ENCODE data around the gene CDPF1. TPM values are rescaled to one million over a fixed set of nuclear protein-coding genes. Genes with fewer than 3 reads are reported as not detected.

The CDPF1 gene
- total RNA-seq, 1 donor from 2014 or later, result 5.7 TPM

GRCh38 chr22:46240907-46241306 is 9.2 kb downstream of the CDPF1 start:
- Histone ChIP-seq H3K4me3 (ENCODE audit: insufficient read depth, low read depth, low read length) (no peak overlapping the region), H3K9ac (ENCODE audit: low read length) (no peak overlapping the region), H3K27ac (ENCODE audit: low read depth, low read length) (no peak overlapping the region), H3K27me3 (ENCODE audit: insufficient read depth, low read length) (no peaks in the 10 kb centered on the region), H3K9me3 (ENCODE audit: insufficient read depth, low read depth, low read length) (no peaks in the 10 kb centered on the region), H2AFZ (ENCODE audit: low read depth, low read length) (no peak overlapping the region), H3K36me3 (ENCODE audit: insufficient read depth, low read length) (peaks cover 7% of the 10 kb centered on the region), H3K4me2 (ENCODE audit: low read length) (no peak overlapping the region), H3K4me1 (ENCODE audit: insufficient read depth, low read length) (no peaks in the 10 kb centered on the region), H4K20me1 (ENCODE audit: insufficient read depth, low read length) (no peaks in the 10 kb centered on the region), H3K79me2 (ENCODE audit: insufficient read depth, low read length) (no peaks in the 10 kb centered on the region)
- TF ChIP-seq CTCF (IDR thresholded peaks at IDR 0.05; ENCODE audit: insufficient read depth, low read depth, low read length) (no peak), EZH2 (IDR thresholded peaks at IDR 0.05; ENCODE audit: insufficient read depth, low read length) (no peak)
- H3K27ac Mint-ChIP-seq (ENCODE audit: unreplicated experiment), result no peak overlapping the region
- no peaks in the 10 kb centered on the region for H3K4me1 Mint-ChIP-seq (ENCODE audit: low read depth, unreplicated experiment)
- DNase-seq (ENCODE audit: low read depth) (no peak), FAIRE-seq (no peak)
- peaks cover 6% of the 10 kb centered on the region for H3K27me3 Mint-ChIP-seq (ENCODE audit: low read depth, unreplicated experiment)
- H3K9me3 Mint-ChIP-seq (ENCODE audit: unreplicated experiment), result no peaks in the 10 kb centered on the region
- H3K36me3 Mint-ChIP-seq (ENCODE audit: low read depth, unreplicated experiment), result peaks cover 13% of the 10 kb centered on the region
- H3K4me3 Mint-ChIP-seq (ENCODE audit: unreplicated experiment), result no peak overlapping the region

- Histone ChIP-seq H3K4me2 (ENCODE audit: low read length) (no peak overlapping the region), H3K27ac (ENCODE audit: low read depth, low read length) (no peak overlapping the region), H3K9ac (ENCODE audit: low read length) (no peak overlapping the region), H3K36me3 (ENCODE audit: insufficient read depth, low read length) (peaks cover 7% of the 10 kb centered on the region), H3K27me3 (ENCODE audit: insufficient read depth, low read length) (no peaks in the 10 kb centered on the region), H2AFZ (ENCODE audit: low read depth, low read length) (no peak overlapping the region), H3K9me3 (ENCODE audit: insufficient read depth, low read depth, low read length) (no peaks in the 10 kb centered on the region), H3K79me2 (ENCODE audit: insufficient read depth, low read length) (no peaks in the 10 kb centered on the region), H3K4me3 (ENCODE audit: insufficient read depth, low read depth, low read length) (no peak overlapping the region), H4K20me1 (ENCODE audit: insufficient read depth, low read length) (no peaks in the 10 kb centered on the region), H3K4me1 (ENCODE audit: insufficient read depth, low read length) (no peaks in the 10 kb centered on the region)
- TF ChIP-seq CTCF (IDR thresholded peaks at IDR 0.05; ENCODE audit: insufficient read depth, low read depth, low read length) (no peak), EZH2 (IDR thresholded peaks at IDR 0.05; ENCODE audit: insufficient read depth, low read length) (no peak)
- Mint-ChIP-seq H3K9me3 (ENCODE audit: unreplicated experiment) (no peaks in the 10 kb centered on the region), H3K27ac (ENCODE audit: unreplicated experiment) (no peak overlapping the region), H3K27me3 (ENCODE audit: low read depth, unreplicated experiment) (peaks cover 6% of the 10 kb centered on the region), H3K36me3 (ENCODE audit: low read depth, unreplicated experiment) (peaks cover 13% of the 10 kb centered on the region), H3K4me1 (ENCODE audit: low read depth, unreplicated experiment) (no peaks in the 10 kb centered on the region), H3K4me3 (ENCODE audit: unreplicated experiment) (no peak overlapping the region)
- FAIRE-seq, result no peak
- no peak for DNase-seq (ENCODE audit: low read depth)
These were observed 9.6 kb downstream of the CDPF1 start for GRCh38 chr22:46240506-46240905.

- H4K20me1 ChIP-seq (ENCODE audit: insufficient read depth, low read length), result no peaks in the 10 kb centered on the region
- H3K27ac Mint-ChIP-seq (ENCODE audit: unreplicated experiment), result no peak overlapping the region
- H3K4me3 ChIP-seq (ENCODE audit: insufficient read depth, low read depth, low read length), result no peak overlapping the region
- H3K27me3 Mint-ChIP-seq (ENCODE audit: low read depth, unreplicated experiment), result peaks cover 6% of the 10 kb centered on the region
- H3K4me1 Mint-ChIP-seq (ENCODE audit: low read depth, unreplicated experiment), result no peaks in the 10 kb centered on the region
- no peak overlapping the region for H3K4me3 Mint-ChIP-seq (ENCODE audit: unreplicated experiment)
- peaks cover 13% of the 10 kb centered on the region for H3K36me3 Mint-ChIP-seq (ENCODE audit: low read depth, unreplicated experiment)
- no peak for DNase-seq (ENCODE audit: low read depth)
- H3K79me2 ChIP-seq (ENCODE audit: insufficient read depth, low read length), result no peaks in the 10 kb centered on the region
- H3K9ac ChIP-seq (ENCODE audit: low read length), result no peak overlapping the region
- H3K4me1 ChIP-seq (ENCODE audit: insufficient read depth, low read length), result no peaks in the 10 kb centered on the region
- H2AFZ ChIP-seq (ENCODE audit: low read depth, low read length), result no peak overlapping the region
- peaks cover 7% of the 10 kb centered on the region for H3K36me3 ChIP-seq (ENCODE audit: insufficient read depth, low read length)
- no peak overlapping the region for H3K27ac ChIP-seq (ENCODE audit: low read depth, low read length)
- no peaks in the 10 kb centered on the region for H3K9me3 Mint-ChIP-seq (ENCODE audit: unreplicated experiment)
- no peak overlapping the region for H3K4me2 ChIP-seq (ENCODE audit: low read length)
- TF ChIP-seq CTCF (IDR thresholded peaks at IDR 0.05; ENCODE audit: insufficient read depth, low read depth, low read length), result no peak
- no peak for TF ChIP-seq EZH2 (IDR thresholded peaks at IDR 0.05; ENCODE audit: insufficient read depth, low read length)
- FAIRE-seq, result no peak
- no peaks in the 10 kb centered on the region for H3K9me3 ChIP-seq (ENCODE audit: insufficient read depth, low read depth, low read length)
- no peaks in the 10 kb centered on the region for H3K27me3 ChIP-seq (ENCODE audit: insufficient read depth, low read length)
These were observed 10.0 kb downstream of the CDPF1 start for GRCh38 chr22:46240073-46240472.
